ENCODE data around the gene ABHD17B.

ABHD17B gene

GRCh38 chr9:71857159-71857558, 53.8 kb downstream of the ABHD17B start:
- no peak overlapping the region for H3K9ac ChIP-seq (ENCODE audit: insufficient read length, low read depth)
- H3K36me3 ChIP-seq (ENCODE audit: insufficient read depth, insufficient read length, low read length), result no peaks in the 10 kb centered on the region
- no peak for DNase-seq (ENCODE audit: low read depth, low spot score)
- H3K4me1 ChIP-seq (ENCODE audit: insufficient read depth, insufficient read length), result no peaks in the 10 kb centered on the region
- H3K27me3 ChIP-seq (ENCODE audit: insufficient read depth, insufficient read length), result no peaks in the 10 kb centered on the region
- peaks cover 12% of the 10 kb centered on the region; the same call in 1 of the 2 replicates for H3K9me3 ChIP-seq (ENCODE audit: insufficient read depth, low read length)
- TF ChIP-seq ZNF274 (IDR thresholded peaks at IDR 0.05; ENCODE audit: low read depth, low read length) (no peak), SUZ12 (IDR thresholded peaks at IDR 0.05; ENCODE audit: extremely low read depth, insufficient read depth, insufficient read length) (no peak), YY1 (IDR thresholded peaks at IDR 0.05; ENCODE audit: insufficient read depth, insufficient read length) (no peak)
- no peak overlapping the region for H3K4me3 ChIP-seq (ENCODE audit: insufficient read length, low read depth)

GRCh38 chr9:71854811-71855210, 56.2 kb downstream of the ABHD17B start:
- Histone ChIP-seq H3K9me3 (ENCODE audit: insufficient read depth, low read length) (0 out of 2 replicates have a peak, but pooled peaks cover 1% of the 10 kb centered on the region), H3K4me1 (ENCODE audit: insufficient read depth, insufficient read length) (no peaks in the 10 kb centered on the region), H3K36me3 (ENCODE audit: insufficient read depth, insufficient read length, low read length) (no peaks in the 10 kb centered on the region), H3K27me3 (ENCODE audit: insufficient read depth, insufficient read length) (no peaks in the 10 kb centered on the region), H3K9ac (ENCODE audit: insufficient read length, low read depth) (no peak overlapping the region), H3K4me3 (ENCODE audit: insufficient read length, low read depth) (no peak overlapping the region)
- TF ChIP-seq ZNF274 (IDR thresholded peaks at IDR 0.05; ENCODE audit: low read depth, low read length) (no peak), SUZ12 (IDR thresholded peaks at IDR 0.05; ENCODE audit: extremely low read depth, insufficient read depth, insufficient read length) (no peak), YY1 (IDR thresholded peaks at IDR 0.05; ENCODE audit: insufficient read depth, insufficient read length) (no peak)
- no peak for DNase-seq (ENCODE audit: low read depth, low spot score)

- no peaks in the 10 kb centered on the region for H3K36me3 ChIP-seq (ENCODE audit: insufficient read depth, insufficient read length, low read length)
- no peak for TF ChIP-seq YY1 (IDR thresholded peaks at IDR 0.05; ENCODE audit: insufficient read depth, insufficient read length)
- TF ChIP-seq SUZ12 (IDR thresholded peaks at IDR 0.05; ENCODE audit: extremely low read depth, insufficient read depth, insufficient read length), result no peak
- TF ChIP-seq ZNF274 (IDR thresholded peaks at IDR 0.05; ENCODE audit: low read depth, low read length), result no peak
- no peak overlapping the region for H3K4me3 ChIP-seq (ENCODE audit: insufficient read length, low read depth)
- no peaks in the 10 kb centered on the region for H3K9me3 ChIP-seq (ENCODE audit: insufficient read depth, low read length)
- H3K4me1 ChIP-seq (ENCODE audit: insufficient read depth, insufficient read length), result no peaks in the 10 kb centered on the region
- no peak overlapping the region for H3K9ac ChIP-seq (ENCODE audit: insufficient read length, low read depth)
- H3K27me3 ChIP-seq (ENCODE audit: insufficient read depth, insufficient read length), result no peaks in the 10 kb centered on the region
- DNase-seq (ENCODE audit: low read depth, low spot score), result no peak
Measured at GRCh38 chr9:71853084-71853483, 57.9 kb downstream of the ABHD17B start.

GRCh38 chr9:71850996-71851395, 60.0 kb downstream of the ABHD17B start:
- Histone ChIP-seq H3K36me3 (ENCODE audit: insufficient read depth, insufficient read length, low read length) (no peaks in the 10 kb centered on the region), H3K4me3 (ENCODE audit: insufficient read length, low read depth) (no peak overlapping the region), H3K9ac (ENCODE audit: insufficient read length, low read depth) (no peak overlapping the region), H3K27me3 (ENCODE audit: insufficient read depth, insufficient read length) (no peaks in the 10 kb centered on the region), H3K4me1 (ENCODE audit: insufficient read depth, insufficient read length) (no peaks in the 10 kb centered on the region), H3K9me3 (ENCODE audit: insufficient read depth, low read length) (no peaks in the 10 kb centered on the region)
- DNase-seq (ENCODE audit: low read depth, low spot score), result no peak
- TF ChIP-seq ZNF274 (IDR thresholded peaks at IDR 0.05; ENCODE audit: low read depth, low read length) (no peak), YY1 (IDR thresholded peaks at IDR 0.05; ENCODE audit: insufficient read depth, insufficient read length) (no peak), SUZ12 (IDR thresholded peaks at IDR 0.05; ENCODE audit: extremely low read depth, insufficient read depth, insufficient read length) (no peak)

GRCh38 chr9:71847892-71848291, 63.1 kb downstream of the ABHD17B start:
- Histone ChIP-seq H3K4me3 (ENCODE audit: insufficient read length, low read depth) (no peak overlapping the region), H3K9me3 (ENCODE audit: insufficient read depth, low read length) (no peaks in the 10 kb centered on the region), H3K36me3 (ENCODE audit: insufficient read depth, insufficient read length, low read length) (no peaks in the 10 kb centered on the region), H3K27me3 (ENCODE audit: insufficient read depth, insufficient read length) (no peaks in the 10 kb centered on the region), H3K9ac (ENCODE audit: insufficient read length, low read depth) (no peak overlapping the region), H3K4me1 (ENCODE audit: insufficient read depth, insufficient read length) (no peaks in the 10 kb centered on the region)
- no peak for TF ChIP-seq ZNF274 (IDR thresholded peaks at IDR 0.05; ENCODE audit: low read depth, low read length)
- TF ChIP-seq YY1 (IDR thresholded peaks at IDR 0.05; ENCODE audit: insufficient read depth, insufficient read length), result no peak
- no peak for TF ChIP-seq SUZ12 (IDR thresholded peaks at IDR 0.05; ENCODE audit: extremely low read depth, insufficient read depth, insufficient read length)
- DNase-seq (ENCODE audit: low read depth, low spot score), result no peak

GRCh38 chr9:71844808-71845207, 66.2 kb downstream of the ABHD17B start:
- Histone ChIP-seq H3K9me3 (ENCODE audit: insufficient read depth, low read length) (no peaks in the 10 kb centered on the region; the same call in 1 of the 2 replicates), H3K4me1 (ENCODE audit: insufficient read depth, insufficient read length) (no peaks in the 10 kb centered on the region), H3K9ac (ENCODE audit: insufficient read length, low read depth) (no peak overlapping the region), H3K4me3 (ENCODE audit: insufficient read length, low read depth) (no peak overlapping the region), H3K36me3 (ENCODE audit: insufficient read depth, insufficient read length, low read length) (no peaks in the 10 kb centered on the region), H3K27me3 (ENCODE audit: insufficient read depth, insufficient read length) (no peaks in the 10 kb centered on the region)
- DNase-seq (ENCODE audit: low read depth, low spot score), result no peak
- no peak for TF ChIP-seq YY1 (IDR thresholded peaks at IDR 0.05; ENCODE audit: insufficient read depth, insufficient read length)
- no peak for TF ChIP-seq SUZ12 (IDR thresholded peaks at IDR 0.05; ENCODE audit: extremely low read depth, insufficient read depth, insufficient read length)
- TF ChIP-seq ZNF274 (IDR thresholded peaks at IDR 0.05; ENCODE audit: low read depth, low read length), result no peak

GRCh38 chr9:71839668-71840067, 71.3 kb downstream of the ABHD17B start:
- H3K9me3 ChIP-seq (ENCODE audit: insufficient read depth, low read length), result no peaks in the 10 kb centered on the region; the same call in 1 of the 2 replicates
- H3K4me1 ChIP-seq (ENCODE audit: insufficient read depth, insufficient read length), result peaks cover 2% of the 10 kb centered on the region
- no peak for DNase-seq (ENCODE audit: low read depth, low spot score)
- H3K27me3 ChIP-seq (ENCODE audit: insufficient read depth, insufficient read length), result no peaks in the 10 kb centered on the region
- TF ChIP-seq SUZ12 (IDR thresholded peaks at IDR 0.05; ENCODE audit: extremely low read depth, insufficient read depth, insufficient read length) (no peak), YY1 (IDR thresholded peaks at IDR 0.05; ENCODE audit: insufficient read depth, insufficient read length) (no peak), ZNF274 (IDR thresholded peaks at IDR 0.05; ENCODE audit: low read depth, low read length) (no peak)
- no peak overlapping the region for H3K9ac ChIP-seq (ENCODE audit: insufficient read length, low read depth)
- no peak overlapping the region for H3K4me3 ChIP-seq (ENCODE audit: insufficient read length, low read depth)
- H3K36me3 ChIP-seq (ENCODE audit: insufficient read depth, insufficient read length, low read length), result no peaks in the 10 kb centered on the region
